ENCODE measurements around the gene CTNND1.

The CTNND1 gene

GRCh38 chr11:57775491-57775890, 13.9 kb downstream of the CTNND1 start:
- no peaks in the 10 kb centered on the region for H3K9me3 ChIP-seq (ENCODE audit: insufficient read depth, low read depth, low read length)
- no peak overlapping the region for H3K4me3 ChIP-seq (ENCODE audit: low read depth, low read length)
- H3K4me2 ChIP-seq (ENCODE audit: low read length), result peak overlapping the region; percentile 40
- H3K27ac ChIP-seq (ENCODE audit: low read depth, low read length), result peak overlapping the region; percentile 67
- H3K14ac ChIP-seq (ENCODE audit: low read length), result no peak overlapping the region
- H4K12ac ChIP-seq (ENCODE audit: low read depth, low read length), result no peak overlapping the region
- no peak overlapping the region for H4K91ac ChIP-seq (ENCODE audit: low read depth, low read length)
- no peak overlapping the region for H3K9ac ChIP-seq (ENCODE audit: low read length)
- no peak overlapping the region for H2BK5ac ChIP-seq (ENCODE audit: low read depth, low read length, poor library complexity)
- peaks cover 27% of the 10 kb centered on the region for H3K79me1 ChIP-seq (ENCODE audit: low read length)
- no peaks in the 10 kb centered on the region for H3K27me3 ChIP-seq (ENCODE audit: insufficient read depth, low read length)
- no peak overlapping the region for H2BK12ac ChIP-seq (ENCODE audit: low read length)
- no peak overlapping the region for H3K23ac ChIP-seq (ENCODE audit: low read length)
- peak overlapping the region; percentile 76 for H3K4ac ChIP-seq (ENCODE audit: low read depth, low read length)
- DNase-seq, result no peak
- no peaks in the 10 kb centered on the region for H3K36me3 ChIP-seq (ENCODE audit: control insufficient read depth in 1 of 2, insufficient read depth in 2 of 2, low read length in 2 of 2)
- H2AFZ ChIP-seq (ENCODE audit: insufficient read depth, low read length, poor library complexity), result no peak overlapping the region
- H2AK5ac ChIP-seq (ENCODE audit: low read length), result no peak overlapping the region
- peaks cover 15% of the 10 kb centered on the region for H3K79me2 ChIP-seq (ENCODE audit: control insufficient read depth, insufficient read depth, low read length, poor library complexity)
- peaks cover 17 to 44% of the 10 kb centered on the region in 2 experiments for H3K4me1 ChIP-seq (ENCODE audit: control insufficient read depth in 1 of 2, insufficient read depth in 2 of 2, low read length in 2 of 2)
- H2BK120ac ChIP-seq (ENCODE audit: insufficient read depth, low read length, poor library complexity), result no peak overlapping the region
- no peak overlapping the region for H3K18ac ChIP-seq (ENCODE audit: low read length)
- H4K8ac ChIP-seq (ENCODE audit: low read depth, low read length), result no peak overlapping the region
- WGBS (ENCODE audit: extremely low coverage, insufficient coverage, insufficient read length), result no CpG with 5 or more reads among the region's 5 CpGs

GRCh38 chr11:57776031-57776521, 14.5 kb downstream of the CTNND1 start:
- no peaks in the 10 kb centered on the region for H3K9me3 ChIP-seq (ENCODE audit: insufficient read depth, low read depth, low read length)
- peak overlapping the region; percentile 69 for H3K4ac ChIP-seq (ENCODE audit: low read depth, low read length)
- peak overlapping the region; percentile 67 for H3K27ac ChIP-seq (ENCODE audit: low read depth, low read length)
- peak overlapping the region; percentile 9 for H2BK5ac ChIP-seq (ENCODE audit: low read depth, low read length, poor library complexity)
- no peak overlapping the region for H2AK5ac ChIP-seq (ENCODE audit: low read length)
- peaks cover 33% of the 10 kb centered on the region for H3K79me1 ChIP-seq (ENCODE audit: low read length)
- H4K8ac ChIP-seq (ENCODE audit: low read depth, low read length), result no peak overlapping the region
- H4K91ac ChIP-seq (ENCODE audit: low read depth, low read length), result no peak overlapping the region
- no peak overlapping the region for H3K9ac ChIP-seq (ENCODE audit: low read length)
- no peak overlapping the region for H2BK12ac ChIP-seq (ENCODE audit: low read length)
- no peak overlapping the region for H3K18ac ChIP-seq (ENCODE audit: low read length)
- no peak overlapping the region for H3K4me3 ChIP-seq (ENCODE audit: low read depth, low read length)
- no peak overlapping the region for H4K12ac ChIP-seq (ENCODE audit: low read depth, low read length)
- H3K79me2 ChIP-seq (ENCODE audit: control insufficient read depth, insufficient read depth, low read length, poor library complexity), result peaks cover 17% of the 10 kb centered on the region
- no peak overlapping the region for H2AFZ ChIP-seq (ENCODE audit: insufficient read depth, low read length, poor library complexity)
- no peak overlapping the region for H3K14ac ChIP-seq (ENCODE audit: low read length)
- no CpG with 5 or more reads among the region's 3 CpGs for WGBS (ENCODE audit: extremely low coverage, insufficient coverage, insufficient read length)
- no peaks in the 10 kb centered on the region for H3K36me3 ChIP-seq (ENCODE audit: control insufficient read depth in 1 of 2, insufficient read depth in 2 of 2, low read length in 2 of 2)
- H3K4me1 ChIP-seq (ENCODE audit: control insufficient read depth in 1 of 2, insufficient read depth in 2 of 2, low read length in 2 of 2), result peaks cover 21 to 49% of the 10 kb centered on the region in 2 experiments
- H2BK120ac ChIP-seq (ENCODE audit: insufficient read depth, low read length, poor library complexity), result peak overlapping the region; percentile 50
- H3K23ac ChIP-seq (ENCODE audit: low read length), result no peak overlapping the region
- peak; percentile 23 to 62 for DNase-seq
- H3K27me3 ChIP-seq (ENCODE audit: insufficient read depth, low read length), result no peaks in the 10 kb centered on the region
- H3K4me2 ChIP-seq (ENCODE audit: low read length), result peak overlapping the region; percentile 40

DNA sequence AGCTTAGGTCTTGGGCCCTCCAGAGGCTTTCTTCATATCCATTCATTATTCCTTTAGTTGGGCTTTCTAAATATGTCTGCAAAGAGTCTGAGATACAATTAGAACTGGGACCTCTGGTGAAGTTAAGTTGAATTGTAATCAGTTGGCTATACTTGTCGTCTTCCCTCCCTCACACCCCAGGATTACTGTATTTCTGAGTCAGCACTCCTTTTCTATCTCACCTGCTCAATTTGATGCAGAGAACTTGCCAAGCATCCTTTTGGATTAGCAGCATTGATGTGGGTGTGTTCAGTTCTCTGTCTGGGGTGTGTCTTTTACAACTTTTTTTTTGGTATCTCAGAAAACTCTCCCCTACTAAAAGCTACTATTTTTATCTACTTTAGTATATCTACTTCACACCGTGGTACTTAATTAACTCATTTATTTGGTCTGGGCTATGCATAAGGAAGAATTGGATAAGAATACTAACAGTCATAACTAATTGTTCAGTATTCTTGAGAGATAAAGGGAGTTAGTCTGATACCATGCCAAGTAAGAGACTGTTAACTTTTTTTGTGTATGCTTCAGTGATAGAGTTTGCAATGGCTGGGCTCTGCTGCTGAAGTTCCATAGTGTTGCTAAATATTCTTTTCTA, 15.1 kb downstream of the CTNND1 start:
- Histone ChIP-seq H3K79me1 (ENCODE audit: low read length) (peaks cover 35% of the 10 kb centered on the region), H4K91ac (ENCODE audit: low read depth, low read length) (no peak overlapping the region), H3K27ac (ENCODE audit: low read depth, low read length) (peak overlapping the region; percentile 100), H3K9me3 (ENCODE audit: insufficient read depth, low read depth, low read length) (no peaks in the 10 kb centered on the region), H2AFZ (ENCODE audit: insufficient read depth, low read length, poor library complexity) (no peak overlapping the region), H3K4me2 (ENCODE audit: low read length) (peak overlapping the region; percentile 32), H3K36me3 (ENCODE audit: control insufficient read depth in 1 of 2, insufficient read depth in 2 of 2, low read length in 2 of 2) (no peaks in the 10 kb centered on the region), H2AK5ac (ENCODE audit: low read length) (no peak overlapping the region), H3K9ac (ENCODE audit: low read length) (no peak overlapping the region), H3K14ac (ENCODE audit: low read length) (no peak overlapping the region), H3K4ac (ENCODE audit: low read depth, low read length) (peak overlapping the region; percentile 47), H3K79me2 (ENCODE audit: control insufficient read depth, insufficient read depth, low read length, poor library complexity) (peaks cover 17% of the 10 kb centered on the region), H3K23ac (ENCODE audit: low read length) (no peak overlapping the region), H3K27me3 (ENCODE audit: insufficient read depth, low read length) (no peaks in the 10 kb centered on the region), H2BK120ac (ENCODE audit: insufficient read depth, low read length, poor library complexity) (no peak overlapping the region), H2BK5ac (ENCODE audit: low read depth, low read length, poor library complexity) (peak overlapping the region; percentile 19), H3K4me3 (ENCODE audit: low read depth, low read length) (no peak overlapping the region), H2BK12ac (ENCODE audit: low read length) (no peak overlapping the region), H4K12ac (ENCODE audit: low read depth, low read length) (no peak overlapping the region), H4K8ac (ENCODE audit: low read depth, low read length) (no peak overlapping the region), H3K18ac (ENCODE audit: low read length) (no peak overlapping the region), H3K4me1 (ENCODE audit: control insufficient read depth in 1 of 2, insufficient read depth in 2 of 2, low read length in 2 of 2) (peaks cover 21 to 50% of the 10 kb centered on the region in 2 experiments)
- no CpG with 5 or more reads among the region's 2 CpGs for WGBS (ENCODE audit: extremely low coverage, insufficient coverage, insufficient read length)
- DNase-seq, result no peak

DNA sequence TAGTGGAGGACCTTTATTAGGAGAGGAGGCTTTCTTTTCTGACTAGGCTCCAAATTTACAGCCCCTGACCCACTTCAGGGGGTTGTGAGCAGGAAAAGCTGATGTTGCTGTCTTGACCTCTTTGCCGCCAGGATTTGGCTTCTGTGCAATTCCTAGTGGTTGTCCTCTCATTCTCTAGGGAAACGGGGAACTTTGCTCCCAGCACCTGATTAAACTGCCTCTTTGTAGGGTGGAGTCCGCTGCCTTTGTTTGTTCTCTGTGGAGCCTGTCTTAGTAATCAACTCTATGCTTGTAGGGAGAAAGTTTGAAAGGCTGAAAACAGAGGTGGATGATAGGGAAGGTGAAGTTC, 16.3 kb downstream of the CTNND1 start:
- Histone ChIP-seq H3K4me3 (ENCODE audit: low read depth, low read length) (no peak overlapping the region), H4K12ac (ENCODE audit: low read depth, low read length) (no peak overlapping the region), H3K18ac (ENCODE audit: low read length) (peak overlapping the region; percentile 62), H3K14ac (ENCODE audit: low read length) (peak overlapping the region; percentile 74), H3K4me2 (ENCODE audit: low read length) (peak overlapping the region; percentile 56), H3K79me2 (ENCODE audit: control insufficient read depth, insufficient read depth, low read length, poor library complexity) (peaks cover 18% of the 10 kb centered on the region), H3K9me3 (ENCODE audit: insufficient read depth, low read depth, low read length) (no peaks in the 10 kb centered on the region), H3K27ac (ENCODE audit: low read depth, low read length) (peak overlapping the region; percentile 100), H4K91ac (ENCODE audit: low read depth, low read length) (peak overlapping the region; percentile 80), H2AFZ (ENCODE audit: insufficient read depth, low read length, poor library complexity) (no peak overlapping the region), H3K4ac (ENCODE audit: low read depth, low read length) (peak overlapping the region; percentile 35), H3K27me3 (ENCODE audit: insufficient read depth, low read length) (no peaks in the 10 kb centered on the region), H3K79me1 (ENCODE audit: low read length) (peaks cover 37% of the 10 kb centered on the region), H2BK5ac (ENCODE audit: low read depth, low read length, poor library complexity) (peak overlapping the region; percentile 93), H3K4me1 (ENCODE audit: control insufficient read depth in 1 of 2, insufficient read depth in 2 of 2, low read length in 2 of 2) (peaks cover 20 to 48% of the 10 kb centered on the region in 2 experiments), H2BK120ac (ENCODE audit: insufficient read depth, low read length, poor library complexity) (peak overlapping the region; percentile 81), H2AK5ac (ENCODE audit: low read length) (peak overlapping the region; percentile 20), H3K36me3 (ENCODE audit: control insufficient read depth in 1 of 2, insufficient read depth in 2 of 2, low read length in 2 of 2) (no peaks in the 10 kb centered on the region), H3K23ac (ENCODE audit: low read length) (no peak overlapping the region), H4K8ac (ENCODE audit: low read depth, low read length) (peak overlapping the region; percentile 56), H3K9ac (ENCODE audit: low read length) (peak overlapping the region; percentile 69), H2BK12ac (ENCODE audit: low read length) (peak overlapping the region; percentile 47)
- WGBS (ENCODE audit: extremely low coverage, insufficient coverage, insufficient read length), result no CpG with 5 or more reads among the region's 3 CpGs
- no peak for DNase-seq

All from trophoblast cell (in vitro differentiated cells and primary cell).